Measurements from ENCODE around the gene GZMA. TPM values are rescaled to one million over a fixed set of nuclear protein-coding genes. Genes with fewer than 3 reads are reported as not detected.

The GZMA gene
- total RNA-seq, 1 donor from 2014 or later: not detected

DNA sequence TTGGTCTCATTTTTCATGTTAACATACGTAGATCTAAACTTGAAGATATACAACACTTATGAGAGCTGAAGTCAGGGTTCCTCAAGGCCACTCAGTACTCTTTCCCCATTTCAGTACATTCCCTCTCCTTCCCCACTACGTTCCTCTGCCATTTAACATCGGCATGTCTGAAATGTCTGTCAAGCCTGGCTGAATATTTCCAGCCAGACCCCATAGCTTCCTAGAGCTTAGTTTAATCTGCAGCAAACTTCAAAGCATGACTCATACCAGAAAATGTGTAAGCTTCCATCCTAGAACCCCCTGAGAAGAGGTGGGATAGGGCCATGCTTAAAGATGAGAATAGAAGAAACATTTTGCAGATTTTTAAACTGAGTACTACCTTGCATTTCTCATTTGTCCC lies 6.2 kb downstream of the GZMA start:
- DNase-seq (ENCODE audit: low read depth in 2 of 2): no peak

DNA sequence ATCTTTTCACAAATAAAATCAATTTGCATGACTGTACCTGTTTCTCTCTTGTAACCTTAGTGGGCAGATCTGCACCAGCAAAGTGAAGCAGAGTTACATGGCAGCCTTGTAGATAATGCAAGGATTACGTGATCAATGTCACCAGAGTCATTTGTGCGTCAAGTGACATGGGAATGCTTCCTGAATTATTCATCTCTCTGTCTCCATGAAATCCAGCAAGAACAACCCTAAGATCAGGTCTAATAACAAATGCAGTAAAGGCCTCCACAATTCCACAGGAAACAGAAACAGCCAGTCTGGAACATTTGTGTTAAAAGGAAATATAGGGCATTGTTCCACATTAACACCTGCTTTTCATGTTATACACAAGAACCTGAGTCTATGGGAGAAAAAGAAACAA lies 7.8 kb downstream of the GZMA start:
- DNase-seq (ENCODE audit: low read depth in 2 of 2): peak; percentile 8 to 51

DNA sequence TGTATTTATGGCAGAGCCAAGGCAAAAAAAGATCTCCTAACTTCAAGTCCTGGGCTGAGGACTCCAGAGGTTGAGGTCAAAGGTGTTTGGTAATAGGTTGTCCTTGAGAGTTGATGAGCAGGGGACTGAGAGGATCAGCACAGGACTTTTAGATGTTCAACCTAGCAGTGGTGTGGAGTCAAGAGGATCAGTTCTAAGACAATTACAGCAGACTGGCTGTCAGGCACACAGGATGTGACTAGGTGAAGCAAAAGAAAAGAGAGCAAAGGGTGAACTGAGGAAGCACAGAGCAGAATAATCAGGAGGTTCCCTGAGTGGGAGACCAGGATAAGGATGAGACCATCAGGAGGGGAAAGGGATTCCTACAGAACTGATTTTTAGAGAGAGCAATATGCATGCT lies 10.9 kb downstream of the GZMA start:
- no peak for DNase-seq (ENCODE audit: low read depth in 2 of 2)

DNA sequence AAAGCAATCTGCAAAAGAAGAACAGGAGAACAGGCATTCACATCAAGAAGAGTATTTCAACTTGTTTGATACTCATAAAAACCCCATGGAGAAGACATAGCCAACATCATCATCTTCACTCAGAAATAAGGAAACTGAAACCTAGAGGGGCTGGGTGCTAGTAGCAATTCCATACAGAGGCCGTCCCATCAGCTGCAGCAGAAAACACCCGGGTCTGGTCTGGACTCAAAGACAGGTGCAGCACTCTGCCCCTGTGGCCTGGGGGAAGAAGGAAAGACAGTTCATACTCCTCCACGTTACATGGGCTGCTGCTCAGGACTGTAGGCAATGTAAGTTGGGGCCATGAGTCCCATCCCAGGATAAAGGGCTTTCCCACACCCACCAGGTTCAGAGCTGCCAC lies 11.6 kb downstream of the GZMA start:
- no peak for DNase-seq (ENCODE audit: low read depth in 2 of 2)

DNA sequence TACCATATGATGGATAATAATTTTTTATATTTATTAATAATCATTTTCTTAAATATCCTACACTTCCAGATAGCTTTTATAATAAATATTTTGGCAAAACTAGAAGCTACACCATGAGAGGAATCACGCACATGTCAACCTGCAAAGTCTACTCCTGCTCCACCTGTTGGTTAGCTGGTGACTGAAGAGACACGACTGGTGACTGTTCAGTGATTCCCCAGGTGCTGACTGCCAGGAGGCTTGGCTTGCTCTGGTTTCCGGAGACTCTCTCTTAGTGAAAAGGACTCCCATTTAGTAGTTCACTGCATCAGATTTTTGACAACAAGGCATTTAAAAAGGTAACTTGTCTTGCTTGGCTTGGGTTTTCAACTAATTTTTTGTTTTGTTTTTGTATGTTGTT lies 20.9 kb downstream of the GZMA start:
- DNase-seq (ENCODE audit: low read depth in 2 of 2): no peak

DNA sequence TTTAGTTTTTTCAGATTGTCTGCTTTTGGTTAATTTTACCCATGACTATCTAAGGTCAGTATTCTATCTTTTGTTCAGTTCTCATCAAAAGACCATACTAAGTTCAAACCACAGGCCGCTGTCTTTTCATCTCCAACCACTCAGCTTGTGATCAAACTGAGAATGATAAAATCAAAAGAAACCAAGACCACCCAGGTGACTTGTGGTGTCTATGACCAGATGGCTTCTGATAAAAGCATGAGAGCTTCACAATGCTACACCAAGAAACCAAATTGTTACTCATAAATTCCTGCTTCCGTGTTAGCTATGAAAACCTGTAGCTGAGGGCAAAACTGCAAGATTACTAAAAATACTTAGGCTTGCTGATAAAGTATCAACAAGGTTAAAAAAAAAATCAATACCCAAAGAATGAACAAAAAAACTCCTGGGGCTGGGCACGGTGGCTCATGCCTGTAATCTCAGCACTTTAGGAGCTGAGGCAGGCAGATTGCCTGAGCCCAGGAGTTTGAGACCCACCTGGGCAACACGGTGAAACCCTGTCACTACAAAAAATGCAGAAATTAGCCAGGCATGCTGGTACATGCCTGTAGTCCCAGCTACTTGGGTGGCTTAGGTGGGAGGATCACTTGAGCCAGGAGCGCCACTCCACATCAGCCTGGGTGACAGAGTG lies 31.7 kb downstream of the GZMA start:
- DNase-seq (ENCODE audit: low read depth in 2 of 2): no peak

DNA sequence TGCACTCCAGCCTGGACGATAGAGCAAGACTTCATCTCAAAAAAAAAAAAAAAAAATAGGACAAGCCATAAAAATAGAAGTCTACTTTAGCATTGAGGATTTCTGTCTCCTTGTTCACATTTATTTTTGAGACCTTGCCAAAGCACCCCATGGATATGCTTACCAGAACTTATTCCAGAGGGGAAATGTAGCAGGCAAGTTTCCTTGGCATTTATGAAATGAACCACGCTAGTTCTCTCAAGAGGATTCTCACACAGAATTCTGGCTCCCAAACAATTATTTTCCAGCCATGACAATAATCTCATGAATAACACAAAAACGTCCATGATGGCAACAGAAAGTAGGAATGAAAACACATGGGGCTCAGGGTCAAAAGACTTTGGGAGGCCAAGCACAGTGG lies 34.1 kb downstream of the GZMA start:
- DNase-seq (ENCODE audit: low read depth in 2 of 2): no peak

DNA sequence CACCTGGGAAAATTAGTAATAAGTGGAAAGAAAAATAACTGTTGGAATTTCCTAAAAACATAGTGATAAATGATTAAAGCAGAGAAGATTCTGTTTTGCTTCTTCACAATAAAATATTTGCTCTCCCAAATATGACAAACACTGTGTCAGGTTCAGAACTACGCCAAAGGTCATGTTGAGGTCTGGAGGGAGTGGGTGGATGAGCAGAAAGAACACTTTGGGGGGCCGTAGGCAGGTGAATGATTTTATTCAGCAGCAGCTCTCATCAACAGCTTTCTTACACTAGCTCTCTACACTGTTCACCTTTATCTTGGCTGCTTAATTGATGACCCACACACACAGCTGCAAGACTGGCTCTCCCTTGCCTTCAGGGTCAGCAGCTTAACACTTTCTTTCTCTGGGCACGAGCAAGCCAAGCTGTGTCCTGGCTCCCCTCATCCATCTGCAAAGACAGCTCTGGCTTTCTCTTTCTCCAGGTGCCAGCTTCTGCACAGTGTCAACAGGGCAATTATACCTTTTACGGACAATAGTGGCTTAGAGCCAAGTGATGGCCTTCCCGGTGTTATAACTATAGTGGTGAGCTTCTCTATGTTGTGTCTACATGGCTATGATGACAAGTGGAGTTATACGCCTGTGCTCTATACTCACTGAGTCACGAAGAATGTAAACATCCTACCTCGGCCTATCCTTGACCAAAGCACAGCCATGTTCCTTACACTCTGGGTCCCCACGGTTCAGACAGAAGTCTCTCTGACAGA lies 38.6 kb downstream of the GZMA start:
- DNase-seq (ENCODE audit: low read depth in 2 of 2): peak in 1 of 2 donors; percentile 52

DNA sequence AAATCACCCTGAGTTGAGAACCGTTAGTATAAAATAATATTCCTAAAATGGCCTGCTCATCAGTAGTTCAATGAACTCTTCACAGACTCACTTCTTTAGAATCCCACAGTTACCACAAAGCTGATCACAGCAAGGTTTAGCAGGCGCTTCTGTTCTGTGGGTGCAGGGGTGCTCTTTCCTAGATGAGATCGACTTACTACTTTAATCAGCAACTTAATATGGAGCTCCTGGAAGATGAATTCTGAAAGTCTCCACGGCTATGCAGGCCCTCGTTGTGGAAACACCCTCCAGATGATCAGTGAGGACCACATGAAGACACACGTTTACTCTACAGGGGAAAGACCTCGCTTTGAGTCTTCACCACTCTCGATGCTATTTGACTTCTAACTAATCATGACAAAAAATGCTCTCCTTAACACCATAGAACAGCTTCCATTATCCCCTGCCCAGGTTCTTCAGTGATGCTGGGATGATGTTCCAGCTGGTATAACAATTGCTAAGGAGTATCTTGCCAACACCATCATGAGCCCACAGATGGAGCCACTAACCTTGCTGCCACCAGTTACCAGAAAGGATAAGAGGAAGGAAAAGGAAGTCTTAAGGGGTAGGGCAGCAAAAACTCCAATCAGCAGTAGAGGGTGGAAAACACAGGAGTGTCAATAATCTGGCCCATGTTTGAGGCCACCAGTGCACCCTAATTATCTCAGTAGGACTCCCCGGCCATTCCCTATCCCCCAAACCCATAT lies 39.7 kb downstream of the GZMA start:
- no peak for DNase-seq (ENCODE audit: low read depth in 2 of 2)

DNA sequence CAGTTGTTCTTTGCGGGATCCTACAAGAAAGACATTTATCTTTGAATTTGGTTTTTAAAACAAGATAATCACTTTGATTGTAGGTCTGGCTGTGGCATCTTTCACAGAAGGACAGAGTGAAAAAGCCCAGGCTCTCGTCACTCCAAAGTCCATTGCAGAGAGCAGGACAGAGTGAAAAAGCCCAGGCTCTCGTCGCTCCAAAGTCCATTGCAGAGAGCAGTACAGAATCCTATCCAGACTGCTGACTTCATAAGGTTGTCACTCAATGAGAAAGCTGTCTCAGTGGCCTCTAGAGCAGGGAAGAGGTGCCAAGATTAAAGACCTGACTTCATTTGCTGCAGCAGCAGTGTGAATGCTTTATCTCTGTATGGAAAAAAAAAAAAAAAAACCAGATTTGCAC lies 41.2 kb downstream of the GZMA start:
- DNase-seq (ENCODE audit: low read depth in 2 of 2): no peak

DNA sequence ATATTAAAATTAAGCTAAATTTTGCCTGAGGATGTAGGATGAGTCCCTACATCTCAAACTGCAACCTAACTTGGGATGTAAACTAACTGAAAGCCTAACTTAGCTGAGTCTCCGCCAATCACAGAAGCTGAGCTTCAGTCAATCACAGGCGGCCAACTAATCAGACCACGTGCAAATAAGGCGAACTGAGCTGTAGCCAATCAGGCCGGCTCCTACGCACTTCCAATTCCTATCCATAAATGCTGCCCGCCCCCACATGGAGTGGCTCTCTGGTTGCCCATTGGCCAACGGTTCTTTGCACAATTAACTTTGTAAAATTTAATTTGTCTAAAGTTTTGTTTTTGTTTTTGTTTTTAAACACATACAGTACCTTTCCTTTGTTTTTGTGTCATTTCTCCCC lies 43.6 kb downstream of the GZMA start:
- DNase-seq (ENCODE audit: low read depth in 2 of 2): no peak

DNA sequence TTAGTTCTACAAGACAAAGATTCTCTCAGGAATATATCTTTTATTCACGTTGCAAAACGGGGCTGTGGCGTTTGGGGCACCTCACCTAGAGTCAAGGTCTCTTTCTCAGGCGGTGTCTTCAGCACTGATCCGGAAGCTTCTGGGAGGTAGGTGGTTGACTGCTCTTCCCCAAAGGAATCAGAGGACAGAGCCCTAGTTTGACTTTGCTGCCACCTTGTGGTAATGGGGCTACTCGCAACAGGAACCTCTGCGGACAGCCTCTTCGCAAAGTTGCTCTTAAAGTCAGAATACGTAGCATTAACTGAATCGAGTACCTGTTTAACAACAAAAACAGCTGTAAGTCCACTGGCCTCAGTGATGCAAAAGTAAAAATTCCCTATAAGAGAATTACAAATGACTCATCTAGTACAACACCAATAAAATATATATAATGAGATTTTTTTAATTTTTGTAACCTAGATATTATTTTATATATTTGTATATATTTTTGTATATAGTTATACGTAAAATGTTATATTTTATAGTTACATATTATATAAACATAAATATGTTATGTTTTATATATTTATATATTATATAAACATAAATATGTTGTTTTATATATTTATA lies 44.2 kb downstream of the GZMA start:
- DNase-seq (ENCODE audit: low read depth in 2 of 2): peak; percentile 83 to 88

DNA sequence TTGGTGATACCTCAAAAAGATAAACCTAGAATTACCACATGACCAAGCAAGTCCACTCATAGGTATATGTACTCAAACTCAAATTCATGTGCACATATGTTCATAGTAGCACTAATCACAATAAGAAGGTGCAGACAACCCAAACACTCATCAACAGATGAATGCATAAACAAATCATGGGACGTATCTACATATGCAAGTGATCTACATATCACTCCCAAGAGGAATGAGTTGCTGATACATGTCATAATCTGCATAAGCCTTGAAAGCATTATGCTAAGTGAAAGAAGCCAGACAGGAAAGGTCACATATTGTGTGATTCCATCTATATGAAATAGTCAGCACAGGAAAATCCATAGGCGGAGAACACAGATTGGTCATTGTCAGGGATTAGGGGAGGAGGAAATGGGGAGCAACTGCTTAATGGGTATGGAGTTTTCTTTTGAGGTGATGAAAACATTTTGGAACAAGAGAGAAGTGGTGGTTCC lies 46.9 kb downstream of the GZMA start:
- DNase-seq (ENCODE audit: low read depth in 2 of 2): no peak

DNA sequence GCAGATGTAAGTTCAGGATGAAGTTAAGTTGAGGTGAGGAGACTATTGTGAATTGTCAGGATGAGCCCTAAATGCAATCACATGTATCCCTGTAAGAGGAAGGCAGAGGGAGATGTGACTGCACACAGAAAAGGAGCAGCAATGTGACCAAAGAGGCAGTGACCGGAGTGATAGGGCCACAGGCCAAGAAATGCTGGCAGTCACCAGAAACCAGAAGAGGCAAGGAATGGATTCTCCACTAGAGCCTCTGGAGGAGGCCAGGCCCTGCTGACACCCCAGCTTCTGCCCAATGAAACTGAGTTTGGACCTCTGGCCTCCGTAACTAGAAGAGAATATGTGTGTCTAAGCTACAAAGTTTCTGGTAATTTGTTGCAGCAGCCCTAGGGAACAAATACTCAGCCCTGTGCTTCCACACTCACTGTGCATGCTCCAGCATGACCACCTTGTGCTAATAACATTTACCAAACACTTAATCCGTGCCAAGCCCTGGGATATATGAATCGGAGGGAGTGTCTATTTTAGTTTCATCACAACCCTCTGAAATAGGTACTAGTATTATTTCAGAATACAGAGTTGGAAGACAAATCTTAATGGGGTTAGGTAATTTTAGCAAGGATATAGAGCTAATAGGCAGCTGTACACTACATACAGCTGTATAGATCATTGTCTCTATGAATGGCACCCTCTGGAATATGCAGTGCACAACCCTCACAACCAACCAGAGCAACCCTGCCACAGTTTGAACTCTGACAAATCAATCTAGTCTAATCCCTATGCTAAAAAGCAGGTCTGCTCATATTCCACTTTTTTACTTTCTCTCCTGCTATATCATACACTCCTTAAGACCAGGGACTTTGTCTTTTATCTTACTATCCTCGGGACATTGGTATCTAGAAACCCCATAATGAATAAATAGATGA lies 49.7 kb downstream of the GZMA start:
- DNase-seq (ENCODE audit: low read depth in 2 of 2): peak; percentile 41 to 43

DNA sequence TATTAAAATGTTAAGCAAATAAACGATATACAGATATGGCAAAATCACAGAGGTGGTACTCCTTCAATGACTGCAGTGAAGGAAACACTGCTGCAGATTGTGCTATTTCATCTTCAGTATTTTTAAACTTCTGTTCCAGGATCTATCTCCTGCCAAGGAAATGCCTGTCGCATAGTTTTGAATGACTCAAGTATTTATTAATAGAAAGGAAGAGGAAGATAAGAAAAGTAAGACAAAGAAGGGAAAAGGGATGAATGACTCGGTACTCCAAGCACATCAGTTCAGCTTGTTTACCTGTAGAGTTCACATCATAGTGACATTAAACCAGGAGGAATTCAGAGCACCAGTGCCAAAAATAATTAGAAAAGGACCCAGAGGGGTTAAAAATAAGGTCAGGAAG lies 52.4 kb downstream of the GZMA start:
- DNase-seq (ENCODE audit: low read depth in 2 of 2): peak in 1 of 2 donors; percentile 80

Other genes starting within 250 kb of the GZMA start
- 141 and 157 TPM in 2 replicates for gene ESM1, start 117.1 kb upstream of the GZMA start, total RNA-seq
- gene GZMK, start 78.4 kb upstream of the GZMA start, total RNA-seq: not detected in 2 replicates
- gene GPX8, start 57.5 kb downstream of the GZMA start, total RNA-seq: 2.0 and 22.2 TPM in 2 replicates
- under 0.01 TPM in 2 replicates for gene CDC20B, start 70.5 kb downstream of the GZMA start, total RNA-seq
- gene MCIDAS, start 124.7 kb downstream of the GZMA start, total RNA-seq: not detected in 2 replicates
- gene CCNO, start 131.0 kb downstream of the GZMA start, total RNA-seq: not detected in 2 replicates
- 15.5 and 16.5 TPM in 2 replicates for gene DHX29, start 205.0 kb downstream of the GZMA start, total RNA-seq
- gene MTREX, start 205.3 kb downstream of the GZMA start, total RNA-seq: 39.2 and 46.2 TPM in 2 replicates